A673 (cell line): ENCODE measurements around the gene LIMS4.
"Not testable (repeated sequence)": the region's sequence is repeated elsewhere in the genome, so short reads cannot be mapped to it uniquely, and the experiment has no call there.

Source experiments
- EZH2 ChIP-seq: fragments of 200-600 bp; sonication (generic); IDR thresholded peaks from 2 replicates; pipeline ENCODE4 v1.6.1; 2017; ENCODE audit warnings: borderline replicate concordance, low read depth, mild to moderate bottlenecking, mixed read lengths, antibody characterized with exemption, low read length; ENCODE audit not compliant: poor library complexity, severe bottlenecking
- TF ChIP-seq, protein P1 (sequence below): fragments of 300-800, 200-600 bp; sonication (generic); conservative IDR thresholded peaks from 2 replicates; pipeline ENCODE4 v1.5.1; 2017; ENCODE audit warnings: low read depth, mild to moderate bottlenecking, antibody characterized with exemption, low read length, moderate library complexity, mixed read lengths

DNA sequence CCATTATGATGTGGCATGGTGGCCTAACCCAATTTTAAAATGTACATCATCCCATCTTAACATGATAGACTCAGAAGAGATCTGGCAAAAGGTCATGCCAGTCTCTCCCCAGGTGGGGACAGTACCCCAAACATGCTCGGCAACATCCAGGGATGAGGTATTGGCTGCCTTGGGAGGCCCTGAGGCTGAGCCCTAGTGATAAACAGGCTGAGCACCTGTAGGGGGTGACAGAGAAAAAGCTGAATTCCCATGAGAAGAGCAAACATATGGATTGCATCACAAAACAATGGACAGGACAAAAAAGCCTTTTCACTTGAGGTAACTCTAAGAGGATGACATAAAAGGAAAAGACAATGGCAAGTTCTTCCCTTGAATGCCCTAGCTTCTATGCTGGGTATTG lies 65.5 kb downstream of the LIMS4 start:
- TF ChIP-seq, protein P1, sequence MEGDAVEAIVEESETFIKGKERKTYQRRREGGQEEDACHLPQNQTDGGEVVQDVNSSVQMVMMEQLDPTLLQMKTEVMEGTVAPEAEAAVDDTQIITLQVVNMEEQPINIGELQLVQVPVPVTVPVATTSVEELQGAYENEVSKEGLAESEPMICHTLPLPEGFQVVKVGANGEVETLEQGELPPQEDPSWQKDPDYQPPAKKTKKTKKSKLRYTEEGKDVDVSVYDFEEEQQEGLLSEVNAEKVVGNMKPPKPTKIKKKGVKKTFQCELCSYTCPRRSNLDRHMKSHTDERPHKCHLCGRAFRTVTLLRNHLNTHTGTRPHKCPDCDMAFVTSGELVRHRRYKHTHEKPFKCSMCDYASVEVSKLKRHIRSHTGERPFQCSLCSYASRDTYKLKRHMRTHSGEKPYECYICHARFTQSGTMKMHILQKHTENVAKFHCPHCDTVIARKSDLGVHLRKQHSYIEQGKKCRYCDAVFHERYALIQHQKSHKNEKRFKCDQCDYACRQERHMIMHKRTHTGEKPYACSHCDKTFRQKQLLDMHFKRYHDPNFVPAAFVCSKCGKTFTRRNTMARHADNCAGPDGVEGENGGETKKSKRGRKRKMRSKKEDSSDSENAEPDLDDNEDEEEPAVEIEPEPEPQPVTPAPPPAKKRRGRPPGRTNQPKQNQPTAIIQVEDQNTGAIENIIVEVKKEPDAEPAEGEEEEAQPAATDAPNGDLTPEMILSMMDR: not testable (repeated sequence)
- not testable (repeated sequence) for TF ChIP-seq EZH2
